GM12878 (cell line): ENCODE measurements around the gene VSX2. TPM values are rescaled to one million over a fixed set of nuclear protein-coding genes. Genes with fewer than 3 reads are reported as not detected.

ENCODE experiments used
- ATAC-seq: fragments of 200-7000 bp; cut with Tn5 transposase; 3 replicates; pipeline ENCODE4 v1.9.1; 2020; ENCODE audit warnings: mild to moderate bottlenecking, moderate library complexity
- BruUV-seq: library from RNA; stranded (reverse); fragments of 400-500 nt; replicated peaks from 2 replicates; lab custom pipeline; 2021; lab: Mats Ljungman, UMichigan
- CTCF ChIA-PET: fragments of 300-600 bp; sonication (Branson Sonifier 250); formaldehyde crosslinking; extraction: SDS; loops from one replicate; lab custom pipeline; 2021; ENCODE audit warnings: inconsistent platforms; lab: Yijun Ruan, JAX
- POLR2A ChIA-PET: fragments of 350-600 bp; formaldehyde crosslinking; extraction: SDS; loops from one replicate; lab custom pipeline; 2021; ENCODE audit warnings: inconsistent platforms; lab: Charles Lee
- RAD21 ChIA-PET: fragments of 300-600 bp; sonication (Branson Sonifier 250); formaldehyde crosslinking; loops from one replicate; lab custom pipeline; 2023; ENCODE audit warnings: antibody characterized with exemption; ENCODE audit not compliant: unreplicated experiment; lab: Charles Lee
- SMC1A ChIA-PET: fragments of 300-600 bp; sonication (Branson Sonifier 250); formaldehyde crosslinking; loops from one replicate; lab custom pipeline; 2023; ENCODE audit not compliant: unreplicated experiment, uncharacterized antibody; lab: Charles Lee
- DNase-seq: peaks from one replicate; pipeline ENCODE4 v3.0.0-alpha.2; 2011; ENCODE audit warnings: low read depth, low spot score
- FAIRE-seq: peaks from 3 replicates; lab custom pipeline; 2011; peaks lifted over from hg19 to GRCh38; lab: Jason Lieb, UNC
- H2AFZ ChIP-seq: 2 replicates; pipeline ENCODE4 v1.6.0; 2011; ENCODE audit warnings: low read depth, low read length, control low read depth; ENCODE audit not compliant: control insufficient read depth
- H3K27ac ChIP-seq: 2 replicates; pipeline ENCODE4 v1.5.1; 2011; ENCODE audit warnings: control low read depth; ENCODE audit not compliant: control insufficient read depth, insufficient read depth
- H3K27me3 ChIP-seq, 2 experiments: replicated peaks in 1 of 2; 2 replicates each; pipeline versions ENCODE4 v1.6.0 to v1.6.1; 2011; ENCODE audit warnings: low read length in 1 of 2; ENCODE audit not compliant: control insufficient read depth in 2 of 2, insufficient read depth in 2 of 2
- H3K36me3 ChIP-seq, 2 experiments: 2 replicates each; pipeline ENCODE4 v1.5.1; 2011; ENCODE audit warnings: low read length in 1 of 2; ENCODE audit not compliant: control insufficient read depth in 2 of 2, insufficient read depth in 2 of 2
- H3K4me1 ChIP-seq: 2 replicates; pipeline ENCODE4 v1.6.1; 2011; ENCODE audit warnings: mild to moderate bottlenecking, low read length, moderate library complexity, mixed read lengths; ENCODE audit not compliant: control insufficient read depth, insufficient read depth
- H3K4me2 ChIP-seq: 2 replicates; pipeline ENCODE4 v1.6.0; 2011; ENCODE audit warnings: control low read depth; ENCODE audit not compliant: control insufficient read depth, insufficient read depth
- H3K4me3 ChIP-seq: fragments of 200-600 bp; sonication (generic); 2 replicates; pipeline ENCODE4 v1.5.1; 2016
- H3K79me2 ChIP-seq: 2 replicates; pipeline ENCODE4 v1.6.0; 2011; ENCODE audit warnings: low read length; ENCODE audit not compliant: control insufficient read depth, insufficient read depth
- H3K9ac ChIP-seq: 2 replicates; pipeline ENCODE4 v1.8.0; 2011; ENCODE audit warnings: low read length, control low read depth, mixed read lengths; ENCODE audit not compliant: control insufficient read depth, insufficient read depth
- H3K9me3 ChIP-seq: replicated peaks from 3 replicates; pipeline ENCODE4 v1.5.1; 2011; ENCODE audit warnings: mild to moderate bottlenecking, low read length; ENCODE audit not compliant: control insufficient read depth, insufficient read depth
- H4K20me1 ChIP-seq: 2 replicates; pipeline ENCODE4 v1.6.0; 2011; ENCODE audit not compliant: control insufficient read depth, insufficient read depth
- MYC ChIP-seq: IDR thresholded peaks from 2 replicates; pipeline ENCODE4 v1.6.1; 2011; ENCODE audit warnings: mild to moderate bottlenecking, low read length, moderate library complexity, inconsistent platforms; ENCODE audit not compliant: insufficient read depth, insufficient replicate concordance, insufficient read length, severe bottlenecking
- SMC3 ChIP-seq: IDR thresholded peaks from 2 replicates; pipeline ENCODE4 v1.6.1; 2011; ENCODE audit warnings: low read length, improper control_type of control experiment, borderline replicate concordance
- YBX1 ChIP-seq: fragments of 450-650 bp; IDR thresholded peaks from 2 replicates; pipeline ENCODE4 v1.6.1; 2016; ENCODE audit warnings: antibody characterized with exemption
- ZZZ3 ChIP-seq: IDR thresholded peaks from 2 replicates; pipeline ENCODE4 v1.6.1; 2011; ENCODE audit warnings: low read depth; ENCODE audit not compliant: control insufficient read depth, insufficient read length
- WGBS: methylation state at CpG from one replicate; pipeline ENCODE4 v1.1.6; 2016; ENCODE audit warnings: low lambda C conversion rate; ENCODE audit not compliant: insufficient replicate concordance, insufficient coverage; ENCODE audit errors: missing lambda C conversion rate; 5-methylcytosine and 5-hydroxymethylcytosine counted together
- in situ Hi-C: fragments of 300-500 bp; cut with MboI; formaldehyde crosslinking; loops from 9 replicates; pipeline ENCODE4 v1.14.3; 2018; ENCODE audit warnings: mixed read lengths
- intact Hi-C: fragments of 100-400 bp; cut with micrococcal nuclease; formaldehyde crosslinking; loops from one replicate; pipeline ENCODE4 v1.14.2; 2022; ENCODE audit not compliant: unreplicated experiment
- polyA plus RNA-seq, 11 experiments: library from polyadenylated mRNA; depleted of rRNA in 4 of 11; unstranded in 6 of 11; stranded (reverse) in 5 of 11; fragments of >200 nt; fragmentation: Nextera tagmentation in 4 of 11; fragmentation: Illumina TruSeq in 1 of 11; extraction: Ambion mirVana in 4 of 11; extraction: Trizol in 1 of 11; gene quantifications; 1 replicate in 1 of 11; 2 replicates in 10 of 11; pipeline versions ENCODE4 v1.2.1 to v1.2.3, GENCODE V29; 2011 to 2016; ENCODE audit warnings: inconsistent platforms in 2 of 11, missing spikeins in 2 of 11, low read depth in 1 of 11
- total RNA-seq, 4 experiments: library from RNA; depleted of rRNA in 3 of 4; stranded (reverse); fragments of >200 nt in 3 of 4; fragmentation: Illumina TruSeq in 1 of 4; extraction: Trizol in 1 of 4; gene quantifications; 2 replicates each; pipeline versions ENCODE4 v1.2.1 to v1.2.3, GENCODE V29; 2013 to 2021
- TF ChIP-seq, protein P1 (sequence below): IDR thresholded peaks from 2 replicates; pipeline ENCODE4 v1.6.1; 2011; ENCODE audit warnings: borderline replicate concordance, low read depth, mild to moderate bottlenecking, moderate library complexity, mixed read lengths, low read length; ENCODE audit not compliant: insufficient read depth; ENCODE audit errors: extremely low read length
- TF ChIP-seq, protein P2 (sequence below): IDR thresholded peaks from 2 replicates; pipeline ENCODE4 v1.6.1; 2011; ENCODE audit warnings: borderline replicate concordance, low read depth, mild to moderate bottlenecking, moderate library complexity, low read length; ENCODE audit not compliant: insufficient read depth, poor library complexity, severe bottlenecking
- TF ChIP-seq, protein P3 (sequence below): fragments of 450-650 bp; formaldehyde crosslinking; IDR thresholded peaks from 2 replicates; pipeline ENCODE4 v1.4.0; 2020; ENCODE audit warnings: mild to moderate bottlenecking, moderate library complexity

VSX2 gene
- total and polyA plus RNA-seq, 10 of the 15 experiments (the other 5 are each of a cell fraction or from before 2014, with no cell fraction given), result 0.04 to 0.05 TPM; not detected in 8

DNA sequence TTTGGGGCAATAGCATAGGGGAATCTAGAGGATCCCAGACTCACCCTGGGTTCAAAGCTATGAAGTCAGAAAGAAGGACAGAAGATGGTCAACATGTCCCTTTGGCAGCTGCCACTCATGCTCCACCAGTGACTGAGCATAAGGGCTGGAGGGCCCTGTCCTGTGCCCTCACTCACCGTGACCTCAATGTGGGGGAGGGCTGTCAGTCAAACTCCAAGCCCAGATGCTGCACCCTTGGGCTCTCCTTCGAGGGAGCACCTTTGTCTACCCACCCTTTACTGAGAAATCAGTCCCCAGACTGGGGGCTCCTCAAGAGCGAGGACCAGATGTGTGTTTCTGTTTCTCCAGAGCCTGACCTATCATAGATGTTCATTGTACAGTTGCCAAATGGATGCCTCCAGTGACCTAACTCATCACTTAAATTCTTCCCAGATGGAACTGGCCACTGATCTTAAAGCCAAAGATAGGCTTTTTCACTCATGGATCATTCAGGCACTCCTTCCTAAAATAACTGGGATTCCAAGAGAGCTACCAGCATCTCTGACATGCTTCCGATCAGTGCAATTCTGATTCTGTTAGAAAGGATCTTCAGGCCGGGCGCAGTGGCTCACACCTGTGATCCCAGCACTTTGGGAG, 27.2 kb upstream of the VSX2 start (continued):
- TF ChIP-seq, protein P1, sequence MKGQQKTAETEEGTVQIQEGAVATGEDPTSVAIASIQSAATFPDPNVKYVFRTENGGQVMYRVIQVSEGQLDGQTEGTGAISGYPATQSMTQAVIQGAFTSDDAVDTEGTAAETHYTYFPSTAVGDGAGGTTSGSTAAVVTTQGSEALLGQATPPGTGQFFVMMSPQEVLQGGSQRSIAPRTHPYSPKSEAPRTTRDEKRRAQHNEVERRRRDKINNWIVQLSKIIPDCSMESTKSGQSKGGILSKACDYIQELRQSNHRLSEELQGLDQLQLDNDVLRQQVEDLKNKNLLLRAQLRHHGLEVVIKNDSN, result no peak
- TF ChIP-seq ZZZ3 (no peak), YBX1 (no peak)

DNA sequence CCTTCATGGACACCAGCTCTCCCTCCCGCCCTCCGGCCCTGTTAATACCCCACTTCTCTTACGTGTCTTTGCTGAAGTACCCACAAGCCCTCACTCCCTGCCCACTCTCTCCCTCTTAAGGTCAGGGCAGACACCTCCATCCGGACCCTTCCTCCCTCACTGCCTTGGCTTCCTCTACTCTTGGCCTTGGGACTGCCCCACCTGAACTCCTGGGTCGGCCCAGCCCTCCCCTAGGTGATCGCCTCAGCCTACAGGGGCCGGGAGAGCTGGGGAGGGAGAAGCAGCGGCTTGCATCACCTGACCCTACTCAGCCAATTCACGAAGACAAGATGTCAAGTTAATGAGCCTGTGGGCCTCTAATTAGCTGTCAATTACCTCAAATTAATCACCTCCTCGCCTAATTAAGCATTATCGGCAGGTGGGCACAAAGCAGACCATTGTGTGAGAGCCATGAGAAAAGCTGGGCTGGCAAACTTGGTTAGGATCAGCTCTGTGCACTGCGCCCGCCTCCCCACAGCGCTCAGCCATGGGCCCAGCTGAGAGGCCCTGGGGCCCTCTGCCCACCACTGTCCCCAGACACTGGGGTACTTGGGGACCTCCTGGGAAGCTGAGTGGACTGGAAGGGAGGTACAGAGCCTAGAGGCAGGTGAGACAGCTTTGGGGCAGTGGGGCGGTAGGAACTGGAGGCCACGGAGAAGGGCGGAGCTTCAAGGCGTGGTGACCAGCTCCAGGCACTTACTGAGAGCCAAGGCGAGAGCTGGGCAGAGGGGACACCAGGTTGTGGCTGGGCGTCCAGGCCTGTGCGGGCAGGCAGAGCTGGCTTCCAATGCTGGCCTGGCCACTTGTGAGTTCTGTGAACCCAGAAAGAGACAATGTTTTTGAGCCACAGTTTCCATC, 25.1 kb upstream of the VSX2 start:
- H3K4me1 ChIP-seq, result no peaks in the 10 kb centered on the region
- no peak for DNase-seq
- in situ Hi-C loops, result no loop called here
- H3K9ac ChIP-seq, result no peak overlapping the region
- no peak for ATAC-seq
- H4K20me1 ChIP-seq, result no peaks in the 10 kb centered on the region
- ChIA-PET SMC1A (interaction anchor here (1.2 kb wide), 1 partner anchor 40 kb away, joined by 3 read pairs; no protein-coding TSS in a partner anchor), RAD21 (no interaction called here), POLR2A (no interaction called here), CTCF (interaction anchor here (0.5 to 1.3 kb wide), 2 partner anchors 37 to 486 kb away, joined by 3 to 5 read pairs; no protein-coding TSS in a partner anchor)
- no TSS peak for BruUV-seq
- no peak overlapping the region for H3K4me2 ChIP-seq
- H3K9me3 ChIP-seq, result no peaks in the 10 kb centered on the region
- intact Hi-C loops, result no loop called here
- H3K27ac ChIP-seq, result no peak overlapping the region
- no peaks in the 10 kb centered on the region for H3K79me2 ChIP-seq
- H3K4me3 ChIP-seq, result no peak overlapping the region
- no peak for FAIRE-seq
- no peaks in the 10 kb centered on the region for H3K36me3 ChIP-seq
- no peaks in the 10 kb centered on the region; a peak in 1 of 4 replicates for H3K27me3 ChIP-seq
- no peak overlapping the region for H2AFZ ChIP-seq
- TF ChIP-seq, protein P2, sequence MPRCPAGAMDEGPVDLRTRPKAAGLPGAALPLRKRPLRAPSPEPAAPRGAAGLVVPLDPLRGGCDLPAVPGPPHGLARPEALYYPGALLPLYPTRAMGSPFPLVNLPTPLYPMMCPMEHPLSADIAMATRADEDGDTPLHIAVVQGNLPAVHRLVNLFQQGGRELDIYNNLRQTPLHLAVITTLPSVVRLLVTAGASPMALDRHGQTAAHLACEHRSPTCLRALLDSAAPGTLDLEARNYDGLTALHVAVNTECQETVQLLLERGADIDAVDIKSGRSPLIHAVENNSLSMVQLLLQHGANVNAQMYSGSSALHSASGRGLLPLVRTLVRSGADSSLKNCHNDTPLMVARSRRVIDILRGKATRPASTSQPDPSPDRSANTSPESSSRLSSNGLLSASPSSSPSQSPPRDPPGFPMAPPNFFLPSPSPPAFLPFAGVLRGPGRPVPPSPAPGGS, result no peak
- TF ChIP-seq MYC, result no peak
- no peak for TF ChIP-seq SMC3
- TF ChIP-seq, protein P3, sequence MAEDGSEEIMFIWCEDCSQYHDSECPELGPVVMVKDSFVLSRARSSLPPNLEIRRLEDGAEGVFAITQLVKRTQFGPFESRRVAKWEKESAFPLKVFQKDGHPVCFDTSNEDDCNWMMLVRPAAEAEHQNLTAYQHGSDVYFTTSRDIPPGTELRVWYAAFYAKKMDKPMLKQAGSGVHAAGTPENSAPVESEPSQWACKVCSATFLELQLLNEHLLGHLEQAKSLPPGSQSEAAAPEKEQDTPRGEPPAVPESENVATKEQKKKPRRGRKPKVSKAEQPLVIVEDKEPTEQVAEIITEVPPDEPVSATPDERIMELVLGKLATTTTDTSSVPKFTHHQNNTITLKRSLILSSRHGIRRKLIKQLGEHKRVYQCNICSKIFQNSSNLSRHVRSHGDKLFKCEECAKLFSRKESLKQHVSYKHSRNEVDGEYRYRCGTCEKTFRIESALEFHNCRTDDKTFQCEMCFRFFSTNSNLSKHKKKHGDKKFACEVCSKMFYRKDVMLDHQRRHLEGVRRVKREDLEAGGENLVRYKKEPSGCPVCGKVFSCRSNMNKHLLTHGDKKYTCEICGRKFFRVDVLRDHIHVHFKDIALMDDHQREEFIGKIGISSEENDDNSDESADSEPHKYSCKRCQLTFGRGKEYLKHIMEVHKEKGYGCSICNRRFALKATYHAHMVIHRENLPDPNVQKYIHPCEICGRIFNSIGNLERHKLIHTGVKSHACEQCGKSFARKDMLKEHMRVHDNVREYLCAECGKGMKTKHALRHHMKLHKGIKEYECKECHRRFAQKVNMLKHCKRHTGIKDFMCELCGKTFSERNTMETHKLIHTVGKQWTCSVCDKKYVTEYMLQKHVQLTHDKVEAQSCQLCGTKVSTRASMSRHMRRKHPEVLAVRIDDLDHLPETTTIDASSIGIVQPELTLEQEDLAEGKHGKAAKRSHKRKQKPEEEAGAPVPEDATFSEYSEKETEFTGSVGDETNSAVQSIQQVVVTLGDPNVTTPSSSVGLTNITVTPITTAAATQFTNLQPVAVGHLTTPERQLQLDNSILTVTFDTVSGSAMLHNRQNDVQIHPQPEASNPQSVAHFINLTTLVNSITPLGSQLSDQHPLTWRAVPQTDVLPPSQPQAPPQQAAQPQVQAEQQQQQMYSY (CRISPR knock-in tag), result no peak
- 60% methylated on average over 17 of the region's 21 CpGs for WGBS
